Memory B cell (primary cell): ENCODE results near the gene SRA1.

Source experiments
- ATAC-seq: fragments of 150-1000 bp; cut with Tn5 transposase; 2 replicates; pipeline ENCODE4 v1.10.0; 2021; ENCODE audit warnings: low read depth, mild to moderate bottlenecking, moderate library complexity
- DNase-seq, 2 donors: peaks; one replicate each; pipeline ENCODE4 v3.0.0; 2022; ENCODE audit warnings: low spot score in 2 of 2
- H3K27ac Mint-ChIP-seq: one replicate; pipeline ENCODE4 v1.8.0; 2022; ENCODE audit warnings: mild to moderate bottlenecking, moderate library complexity, mixed read lengths
- H3K27me3 Mint-ChIP-seq: one replicate; pipeline ENCODE4 v1.8.0; 2022; ENCODE audit warnings: mixed read lengths
- H3K36me3 Mint-ChIP-seq: one replicate; pipeline ENCODE4 v1.8.0; 2022; ENCODE audit warnings: mild to moderate bottlenecking, mixed read lengths
- H3K4me1 Mint-ChIP-seq: one replicate; pipeline ENCODE4 v1.8.0; 2022; ENCODE audit warnings: mixed read lengths
- H3K4me3 Mint-ChIP-seq: one replicate; pipeline ENCODE4 v1.8.0; 2022; ENCODE audit warnings: mild to moderate bottlenecking, moderate library complexity, mixed read lengths
- H3K9me3 Mint-ChIP-seq: one replicate; pipeline ENCODE4 v1.8.0; 2022; ENCODE audit warnings: mixed read lengths

SRA1 gene

DNA sequence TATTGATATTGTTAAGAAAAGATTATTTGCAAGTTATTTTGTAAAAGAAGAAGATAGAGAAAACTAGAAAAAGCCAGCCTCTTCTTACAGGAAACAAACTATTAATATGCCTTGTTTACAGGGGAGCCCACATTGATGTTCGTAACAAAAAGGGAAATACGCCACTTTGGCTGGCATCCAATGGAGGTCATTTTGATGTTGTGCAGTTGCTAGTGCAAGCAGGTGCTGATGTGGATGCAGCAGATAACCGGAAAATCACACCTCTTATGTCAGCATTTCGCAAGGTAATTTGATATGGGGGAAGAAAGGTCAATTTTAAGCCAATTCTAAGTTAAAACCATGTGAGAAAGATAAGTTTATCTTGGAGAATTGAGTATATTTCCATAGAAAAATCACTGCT lies 47.4 kb downstream of the SRA1 start:
- Mint-ChIP-seq H3K9me3 (no peaks in the 10 kb centered on the region), H3K27ac (no peak overlapping the region), H3K4me3 (no peak overlapping the region), H3K36me3 (peaks cover 27% of the 10 kb centered on the region), H3K4me1 (no peaks in the 10 kb centered on the region), H3K27me3 (no peaks in the 10 kb centered on the region)
- DNase-seq = no peak
- ATAC-seq = no peak

DNA sequence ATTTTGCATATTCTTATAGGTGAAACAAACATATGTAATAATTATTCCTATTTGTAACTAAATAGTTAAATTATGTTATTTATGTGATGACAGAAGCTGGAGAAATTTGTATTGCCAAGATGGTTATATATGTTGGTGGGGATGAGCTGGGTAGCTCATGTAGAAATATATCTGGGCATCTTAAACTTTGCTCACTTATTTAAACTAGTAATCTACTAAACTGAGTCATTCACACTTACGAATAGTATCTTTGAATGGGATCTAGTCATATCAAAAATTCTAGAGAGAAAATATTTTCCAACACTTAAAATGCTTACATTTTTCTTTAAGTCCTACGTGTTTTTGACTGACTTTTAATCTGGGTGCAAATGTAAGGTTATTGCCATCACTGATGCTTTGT lies 54.4 kb downstream of the SRA1 start:
- DNase-seq = no peak
- Mint-ChIP-seq H3K36me3 (peaks cover 13% of the 10 kb centered on the region), H3K9me3 (no peaks in the 10 kb centered on the region), H3K27me3 (no peaks in the 10 kb centered on the region), H3K4me1 (no peaks in the 10 kb centered on the region), H3K27ac (no peak overlapping the region), H3K4me3 (no peak overlapping the region)
- no peak for ATAC-seq
